ENCODE data around the gene TULP4. TPM values are rescaled to one million over a fixed set of nuclear protein-coding genes. Genes with fewer than 3 reads are reported as not detected.
"Not testable (repeated sequence)": the region's sequence is repeated elsewhere in the genome, so short reads cannot be mapped to it uniquely, and the experiment has no call there.

Gene TULP4
- total RNA-seq, 1 donor from 2014 or later, result 117 TPM

DNA sequence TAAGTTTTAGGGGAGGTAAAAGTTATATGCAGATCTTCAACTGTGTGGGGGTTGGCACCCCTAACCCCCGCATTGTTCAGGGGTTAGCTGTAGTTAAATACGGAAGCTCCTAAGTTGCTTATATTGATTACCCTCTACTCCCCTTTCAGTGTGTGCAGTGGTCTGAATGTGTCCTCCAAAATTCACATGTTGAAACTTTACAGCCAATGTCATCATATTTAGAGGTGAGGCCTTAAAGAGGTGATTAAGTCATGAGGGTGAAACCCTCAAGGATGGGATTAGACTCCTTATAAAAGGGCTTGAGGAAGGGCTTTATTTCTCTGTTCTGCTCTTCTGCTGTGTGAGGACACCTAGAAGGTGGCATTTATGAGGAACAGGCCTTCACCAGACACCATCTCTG lies 22.3 kb downstream of the TULP4 start:
- H3K36me3 Mint-ChIP-seq (ENCODE audit: low read depth, unreplicated experiment), result peaks cover 21% of the 10 kb centered on the region
- H3K4me1 Mint-ChIP-seq (ENCODE audit: unreplicated experiment), result peaks cover under 1% of the 10 kb centered on the region
- H3K9me3 Mint-ChIP-seq (ENCODE audit: unreplicated experiment), result no peaks in the 10 kb centered on the region
- H3K27ac Mint-ChIP-seq (ENCODE audit: unreplicated experiment), result no peak overlapping the region
- H3K4me3 Mint-ChIP-seq (ENCODE audit: unreplicated experiment), result no peak overlapping the region
- no peak for DNase-seq (ENCODE audit: low spot score)
- H3K27me3 Mint-ChIP-seq (ENCODE audit: unreplicated experiment), result no peaks in the 10 kb centered on the region
- TF ChIP-seq, protein P1, sequence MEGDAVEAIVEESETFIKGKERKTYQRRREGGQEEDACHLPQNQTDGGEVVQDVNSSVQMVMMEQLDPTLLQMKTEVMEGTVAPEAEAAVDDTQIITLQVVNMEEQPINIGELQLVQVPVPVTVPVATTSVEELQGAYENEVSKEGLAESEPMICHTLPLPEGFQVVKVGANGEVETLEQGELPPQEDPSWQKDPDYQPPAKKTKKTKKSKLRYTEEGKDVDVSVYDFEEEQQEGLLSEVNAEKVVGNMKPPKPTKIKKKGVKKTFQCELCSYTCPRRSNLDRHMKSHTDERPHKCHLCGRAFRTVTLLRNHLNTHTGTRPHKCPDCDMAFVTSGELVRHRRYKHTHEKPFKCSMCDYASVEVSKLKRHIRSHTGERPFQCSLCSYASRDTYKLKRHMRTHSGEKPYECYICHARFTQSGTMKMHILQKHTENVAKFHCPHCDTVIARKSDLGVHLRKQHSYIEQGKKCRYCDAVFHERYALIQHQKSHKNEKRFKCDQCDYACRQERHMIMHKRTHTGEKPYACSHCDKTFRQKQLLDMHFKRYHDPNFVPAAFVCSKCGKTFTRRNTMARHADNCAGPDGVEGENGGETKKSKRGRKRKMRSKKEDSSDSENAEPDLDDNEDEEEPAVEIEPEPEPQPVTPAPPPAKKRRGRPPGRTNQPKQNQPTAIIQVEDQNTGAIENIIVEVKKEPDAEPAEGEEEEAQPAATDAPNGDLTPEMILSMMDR (IDR thresholded peaks at IDR 0.05; ENCODE audit: unreplicated experiment), result no peak

DNA sequence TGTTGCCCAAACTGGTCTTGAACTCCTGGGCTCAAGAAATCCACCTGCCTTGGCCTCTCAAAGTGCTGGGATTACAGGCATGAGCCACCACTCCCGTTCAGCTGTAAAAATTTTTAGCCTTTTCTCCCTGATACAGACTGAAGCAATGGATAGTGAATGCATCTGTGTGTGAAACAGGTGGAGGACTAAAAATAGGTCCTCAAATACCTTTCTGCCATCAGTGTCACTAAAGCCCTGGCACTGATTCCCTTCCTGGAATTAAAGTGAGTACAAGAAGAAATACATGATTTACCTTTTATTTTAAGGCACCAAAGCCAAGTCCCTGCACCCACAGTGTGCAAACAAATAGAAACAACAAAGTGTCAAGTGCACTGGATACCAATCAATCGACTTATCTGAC lies 25.1 kb downstream of the TULP4 start:
- no peak overlapping the region for H3K27ac Mint-ChIP-seq (ENCODE audit: unreplicated experiment)
- H3K4me1 Mint-ChIP-seq (ENCODE audit: unreplicated experiment), result no peaks in the 10 kb centered on the region
- peaks cover 17% of the 10 kb centered on the region for H3K36me3 Mint-ChIP-seq (ENCODE audit: low read depth, unreplicated experiment)
- TF ChIP-seq, protein P1 (IDR thresholded peaks at IDR 0.05; ENCODE audit: unreplicated experiment), result no peak
- H3K9me3 Mint-ChIP-seq (ENCODE audit: unreplicated experiment), result no peaks in the 10 kb centered on the region
- no peak overlapping the region for H3K4me3 Mint-ChIP-seq (ENCODE audit: unreplicated experiment)
- no peaks in the 10 kb centered on the region for H3K27me3 Mint-ChIP-seq (ENCODE audit: unreplicated experiment)
- no peak for DNase-seq (ENCODE audit: low spot score)

DNA sequence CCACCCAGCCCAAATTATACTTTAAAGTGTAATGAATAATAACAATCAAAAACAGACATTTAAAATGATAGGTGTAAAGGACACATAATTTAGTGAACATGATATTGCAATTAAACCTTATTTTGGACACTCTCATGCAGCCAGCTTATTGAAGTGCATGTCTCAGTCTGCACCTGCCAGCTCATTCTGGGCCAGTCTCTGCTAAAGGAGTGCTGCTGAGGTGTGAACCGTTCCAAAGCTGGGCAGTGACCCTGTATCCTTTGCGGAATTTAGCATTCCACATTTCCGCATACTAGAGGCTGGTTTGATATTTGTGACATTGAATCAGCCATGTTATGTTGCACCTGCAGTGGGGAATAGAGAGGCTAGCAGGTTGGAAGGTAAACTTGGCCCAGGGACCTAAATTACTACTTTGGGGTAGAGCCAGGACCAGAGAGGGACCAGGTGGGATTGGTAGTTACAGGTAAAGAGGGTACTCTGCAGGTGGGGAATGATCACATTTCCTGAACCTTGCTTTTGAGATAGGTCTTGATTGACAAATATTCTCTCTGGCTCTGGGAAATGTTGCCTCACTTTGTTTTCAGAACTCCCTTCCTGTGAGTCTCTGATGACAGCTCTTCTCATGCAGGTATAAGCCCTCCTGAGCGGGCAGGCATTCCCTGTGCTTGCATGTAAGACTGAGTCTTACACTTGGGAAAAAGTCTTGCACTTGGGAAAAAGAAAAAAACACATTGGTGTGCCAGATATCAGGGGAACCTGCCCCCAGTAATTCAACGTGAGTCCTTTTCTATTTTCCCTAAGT lies 26.2 kb downstream of the TULP4 start:
- H3K4me3 Mint-ChIP-seq (ENCODE audit: unreplicated experiment), result no peak overlapping the region
- H3K27ac Mint-ChIP-seq (ENCODE audit: unreplicated experiment), result no peak overlapping the region
- H3K4me1 Mint-ChIP-seq (ENCODE audit: unreplicated experiment), result no peaks in the 10 kb centered on the region
- DNase-seq (ENCODE audit: low spot score), result no peak
- peaks cover 13% of the 10 kb centered on the region for H3K36me3 Mint-ChIP-seq (ENCODE audit: low read depth, unreplicated experiment)
- no peaks in the 10 kb centered on the region for H3K27me3 Mint-ChIP-seq (ENCODE audit: unreplicated experiment)
- TF ChIP-seq, protein P1 (IDR thresholded peaks at IDR 0.05; ENCODE audit: unreplicated experiment), result no peak
- H3K9me3 Mint-ChIP-seq (ENCODE audit: unreplicated experiment), result no peaks in the 10 kb centered on the region

DNA sequence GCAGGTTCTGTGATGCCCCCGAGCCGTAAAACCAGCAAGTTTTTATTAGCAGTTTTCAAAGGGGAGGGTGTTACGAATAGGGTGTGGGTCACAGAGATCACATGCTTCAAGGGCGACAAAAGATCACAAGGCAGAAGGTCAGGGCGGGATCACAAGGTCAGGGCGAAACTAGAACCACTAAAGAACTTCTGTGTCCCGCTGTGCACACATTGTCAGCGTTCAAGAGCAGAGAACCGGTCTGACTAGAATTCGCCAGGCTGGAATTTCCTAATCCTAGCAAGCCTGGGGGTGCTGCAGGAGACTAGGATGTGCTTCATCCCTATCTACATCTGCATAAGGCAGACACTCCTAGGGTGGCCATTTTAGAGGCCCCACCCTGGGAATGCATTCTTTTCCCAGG lies 26.9 kb downstream of the TULP4 start:
- H3K27ac Mint-ChIP-seq (ENCODE audit: unreplicated experiment), result peak overlapping the region; percentile 27
- peaks cover 17% of the 10 kb centered on the region for H3K36me3 Mint-ChIP-seq (ENCODE audit: low read depth, unreplicated experiment)
- H3K9me3 Mint-ChIP-seq (ENCODE audit: unreplicated experiment); H3K4me3 Mint-ChIP-seq (ENCODE audit: unreplicated experiment); DNase-seq (ENCODE audit: low spot score); H3K4me1 Mint-ChIP-seq (ENCODE audit: unreplicated experiment); H3K27me3 Mint-ChIP-seq (ENCODE audit: unreplicated experiment): not testable (repeated sequence)

DNA sequence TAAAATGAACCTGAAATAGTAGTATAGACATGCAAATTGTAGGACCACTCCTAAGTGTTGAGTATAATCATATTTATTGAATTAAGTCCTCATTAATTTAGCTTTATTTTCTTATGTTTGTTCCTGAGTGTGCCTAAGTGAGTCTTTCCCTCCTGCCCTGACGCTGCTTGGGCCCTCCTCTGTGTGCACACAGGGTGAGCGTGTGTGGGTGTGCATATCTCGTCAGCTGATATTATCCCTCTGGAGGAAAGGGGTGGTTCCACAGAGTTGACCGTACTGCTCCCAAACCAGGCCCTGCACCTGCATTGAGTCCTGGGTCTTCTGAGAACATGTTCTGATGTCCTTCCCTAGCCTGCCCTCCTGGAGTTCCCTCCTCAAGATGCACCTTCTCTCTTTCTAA lies 28.0 kb downstream of the TULP4 start:
- no peak overlapping the region for H3K27ac Mint-ChIP-seq (ENCODE audit: unreplicated experiment)
- no peak overlapping the region for H3K4me3 Mint-ChIP-seq (ENCODE audit: unreplicated experiment)
- peaks cover 25% of the 10 kb centered on the region for H3K36me3 Mint-ChIP-seq (ENCODE audit: low read depth, unreplicated experiment)
- H3K27me3 Mint-ChIP-seq (ENCODE audit: unreplicated experiment), result no peaks in the 10 kb centered on the region
- DNase-seq (ENCODE audit: low spot score), result no peak
- peaks cover 4% of the 10 kb centered on the region for H3K9me3 Mint-ChIP-seq (ENCODE audit: unreplicated experiment)
- TF ChIP-seq, protein P1 (IDR thresholded peaks at IDR 0.05; ENCODE audit: unreplicated experiment), result no peak
- H3K4me1 Mint-ChIP-seq (ENCODE audit: unreplicated experiment), result no peaks in the 10 kb centered on the region
